Measurements from ENCODE around the gene CDKL1.
"Not testable (repeated sequence)": the region's sequence is repeated elsewhere in the genome, so short reads cannot be mapped to it uniquely, and the experiment has no call there.

The CDKL1 gene

GRCh38 chr14:50321009-50321660 is 75.5 kb downstream of the CDKL1 start:
- peak; percentile 92 for DNase-seq

- peak; percentile 48 for DNase-seq
Measured at GRCh38 chr14:50320283-50320682, 76.4 kb downstream of the CDKL1 start.

DNA sequence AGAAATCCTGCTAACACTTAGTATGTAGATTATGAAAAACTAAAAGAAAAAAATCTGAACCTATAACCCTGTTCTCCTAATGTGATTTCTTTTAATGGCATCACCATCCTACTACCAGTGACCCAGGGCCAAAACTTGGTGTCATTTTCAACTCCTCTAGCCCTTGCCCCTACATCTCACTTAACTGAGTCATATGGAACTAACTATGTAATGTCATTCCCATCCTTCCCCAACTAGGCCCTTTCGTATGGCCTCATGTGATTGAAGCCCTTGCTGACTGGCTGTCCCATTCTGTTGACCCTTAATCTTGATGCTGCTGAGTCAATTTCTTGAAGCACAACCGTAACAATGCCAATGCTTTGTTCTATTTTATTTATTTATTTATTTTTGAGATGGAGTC is 77.0 kb downstream of the CDKL1 start:
- DNase-seq, result peak; percentile 38

GRCh38 chr14:50319293-50319692 is 77.4 kb downstream of the CDKL1 start:
- DNase-seq, result no peak

DNA sequence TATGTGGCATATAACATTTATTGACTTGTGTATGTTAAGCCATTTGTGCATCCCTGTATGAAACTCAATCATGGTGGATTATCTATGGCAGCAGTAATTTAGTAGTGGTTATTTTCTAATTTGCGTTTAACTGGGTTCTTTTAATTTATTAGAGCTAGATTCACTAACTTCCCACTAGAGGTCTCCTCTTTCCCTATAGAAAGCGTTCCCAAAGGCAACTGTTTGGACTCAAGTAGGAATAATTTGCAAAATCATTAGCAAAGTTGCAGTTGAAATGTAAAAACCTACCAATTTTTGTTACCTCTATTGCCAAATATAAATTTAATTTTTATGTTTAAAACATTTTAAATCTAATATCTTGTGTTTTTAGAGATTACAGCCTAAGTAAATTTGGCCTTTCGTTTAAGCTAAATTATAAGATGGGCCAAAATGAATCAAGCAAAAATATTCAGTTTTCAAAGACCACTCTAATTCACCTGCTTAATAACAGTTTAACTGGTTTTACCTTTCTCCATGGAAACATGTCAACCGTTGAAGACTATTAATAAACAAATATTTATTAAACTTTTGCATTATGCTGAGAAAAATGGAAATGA is 78.6 kb downstream of the CDKL1 start:
- peak; percentile 57 for DNase-seq

DNA sequence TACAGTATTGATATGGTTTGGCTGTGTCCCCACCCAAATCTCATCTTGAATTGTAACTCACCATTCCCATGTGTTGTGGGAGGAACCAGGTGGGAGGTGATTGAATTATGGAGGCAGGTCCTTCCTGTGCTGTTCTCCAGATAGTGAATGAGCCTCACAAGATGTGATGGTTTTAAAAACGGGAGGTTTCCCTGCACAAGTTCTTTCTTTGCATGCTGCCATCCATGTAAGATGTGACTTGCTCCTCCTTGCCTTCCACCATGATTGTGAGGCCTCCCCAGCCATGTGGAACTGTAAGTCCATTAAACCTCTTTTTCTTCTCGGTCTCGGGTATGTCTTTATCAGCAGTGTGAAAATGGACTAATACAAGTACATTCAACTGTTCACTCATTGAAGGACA is 82.6 kb downstream of the CDKL1 start:
- DNase-seq, result not testable (repeated sequence)

GRCh38 chr14:50312734-50313054 is 84.0 kb downstream of the CDKL1 start:
- DNase-seq, result no peak

DNA sequence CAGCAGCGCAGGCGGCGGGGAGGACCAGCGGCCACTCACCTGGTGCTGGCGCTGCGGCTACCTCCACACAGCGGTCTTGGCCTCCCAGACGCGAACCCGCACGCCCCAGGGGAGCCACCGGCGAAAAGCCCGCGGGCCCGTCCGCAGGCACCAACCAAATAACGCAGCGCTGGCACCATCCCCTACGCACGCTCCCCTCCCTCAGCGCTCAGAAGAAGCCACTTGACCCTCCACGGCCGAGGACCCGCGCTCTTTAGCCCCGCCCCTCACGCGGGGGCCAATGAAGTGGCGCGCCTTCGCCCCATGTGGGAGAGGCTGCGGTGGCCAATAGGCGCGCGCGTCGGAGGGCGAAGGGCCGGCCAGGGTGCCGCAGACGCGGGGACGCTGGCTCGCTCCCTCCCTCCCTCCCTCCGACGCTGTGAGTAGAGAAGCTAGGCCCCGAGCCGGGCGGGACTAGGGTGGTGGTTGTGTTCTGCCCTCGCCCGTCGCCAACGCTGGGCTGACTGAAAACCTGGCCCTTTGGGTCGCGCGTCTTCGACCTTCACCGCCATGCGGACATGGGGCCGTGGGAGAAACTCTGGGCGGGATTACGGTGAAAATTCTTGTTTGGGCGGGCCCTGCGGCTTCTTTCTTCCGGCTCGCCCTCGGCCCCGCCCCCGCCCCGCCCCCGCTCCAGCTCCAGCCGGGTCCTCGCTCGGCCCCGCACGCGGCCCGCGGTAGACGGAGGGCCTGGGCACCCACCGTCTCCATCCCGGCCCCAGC is 84.5 kb downstream of the CDKL1 start, which contains the start of the genes DMAC2L and L2HGDH:
TSS of gene DMAC2L (plus strand) at position 353 of the 762 bp plus-strand sequence. CDS start 9,164 bp downstream, outside the sequence.
TSS of gene L2HGDH (minus strand) at position 258 of the 762 bp plus-strand sequence. CDS start at position 179, 79 bp downstream.
- DNase-seq, result peak; percentile 95

DNA sequence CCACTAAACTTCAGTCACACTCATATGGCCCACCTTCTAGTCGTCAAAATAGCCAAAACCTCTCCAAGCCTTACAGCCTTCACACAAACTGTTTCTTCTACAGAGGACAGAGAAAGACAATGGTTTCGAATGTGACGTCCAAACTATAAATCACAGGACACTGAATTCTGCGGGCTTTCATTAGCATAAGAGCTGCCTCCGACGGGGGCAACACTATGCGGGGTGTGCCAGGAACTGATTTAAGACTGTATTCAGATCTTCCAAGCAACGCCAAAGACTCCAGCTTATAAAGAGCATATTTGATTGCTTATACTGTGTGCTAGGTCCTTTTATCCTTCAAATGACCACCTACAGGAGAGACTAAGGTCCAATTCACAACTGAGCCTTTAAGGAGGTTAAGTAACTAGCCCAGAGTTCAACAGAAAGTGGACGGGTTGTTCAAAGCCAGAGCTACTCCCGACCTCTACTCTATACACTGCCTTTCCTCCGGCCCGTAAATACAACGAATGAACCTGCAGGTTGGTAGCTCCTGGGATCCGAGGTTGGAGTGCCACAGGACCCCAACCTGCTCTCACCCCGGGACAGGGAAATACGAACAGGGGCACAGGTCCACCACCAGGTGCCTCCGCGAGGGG is 85.2 kb downstream of the CDKL1 start:
- DNase-seq, result no peak

- no peak for DNase-seq
Measured at GRCh38 chr14:50310445-50310844, 86.2 kb downstream of the CDKL1 start.

GRCh38 chr14:50308363-50308915 is 88.2 kb downstream of the CDKL1 start:
- no peak for DNase-seq

- no peak for DNase-seq
Measured at GRCh38 chr14:50303744-50304471, 92.8 kb downstream of the CDKL1 start.

GRCh38 chr14:50301914-50302313 is 94.8 kb downstream of the CDKL1 start:
- no peak for DNase-seq

DNA sequence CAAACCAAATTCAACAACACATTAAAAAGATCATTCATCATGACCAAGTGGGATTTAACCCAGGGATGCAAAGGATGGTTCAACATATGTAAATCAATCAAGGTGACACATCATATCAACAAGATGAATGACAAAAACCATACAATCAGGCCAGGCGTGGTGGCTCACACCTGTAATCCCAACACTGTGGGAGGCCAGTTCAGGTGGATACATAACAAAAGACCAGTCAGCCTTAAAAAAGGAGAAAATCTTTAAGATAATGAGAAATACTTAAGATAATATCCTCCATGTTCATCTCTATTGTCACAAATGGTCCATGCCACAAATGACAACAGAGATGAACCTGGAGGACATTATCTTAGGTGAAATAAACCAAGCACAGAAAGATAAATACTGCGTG is 97.1 kb downstream of the CDKL1 start:
- DNase-seq, result no peak

DNA sequence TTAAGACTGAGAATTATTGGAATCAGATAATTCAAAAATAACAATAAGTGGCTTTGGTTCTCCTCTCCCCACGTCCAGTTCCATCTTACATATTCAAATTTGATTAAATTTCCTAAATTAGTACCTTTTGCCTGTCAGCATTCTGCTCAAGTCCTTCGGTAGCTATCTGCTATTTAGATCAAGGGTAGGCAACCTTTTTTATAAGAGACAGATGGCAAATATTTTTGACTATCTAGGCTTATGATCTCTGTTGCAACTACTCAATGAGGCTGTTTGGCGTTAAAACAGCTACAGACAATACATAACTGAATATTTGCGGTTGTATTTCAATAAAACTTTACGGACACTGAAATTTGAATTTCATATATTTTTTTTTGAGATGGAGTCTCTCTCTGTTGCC is 106.4 kb downstream of the CDKL1 start:
- no peak for DNase-seq

- DNase-seq, result no peak
Measured at GRCh38 chr14:50288146-50288545, 108.5 kb downstream of the CDKL1 start.

DNA sequence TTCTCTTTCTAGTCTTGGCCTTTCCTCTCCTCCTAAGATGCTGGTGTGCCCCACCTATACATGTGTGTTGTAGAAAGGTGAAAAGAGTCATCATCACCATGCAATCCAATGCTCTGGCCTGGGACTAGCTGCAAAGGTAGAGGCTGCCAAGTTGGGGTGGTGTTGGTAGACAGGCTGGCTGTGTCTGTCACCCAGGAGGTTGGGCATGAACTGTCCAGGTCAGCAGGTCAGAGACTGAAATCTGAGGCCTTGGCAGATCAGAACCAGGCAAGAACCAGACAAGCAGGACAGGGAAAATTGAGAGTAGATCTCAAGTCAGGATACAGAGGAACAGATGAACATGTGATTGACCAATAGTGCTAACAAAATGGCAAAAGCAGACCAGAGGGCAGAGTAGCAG is 110.8 kb downstream of the CDKL1 start:
- no peak for DNase-seq

Data from fibroblast of skin of scalp (primary cell).